Measurements from ENCODE around the gene ABAT. TPM values are rescaled to one million over a fixed set of nuclear protein-coding genes. Genes with fewer than 3 reads are reported as not detected.

Gene ABAT
- total RNA-seq (10 to 100 TPM; 10.0 to 10.8 TPM), polyA plus RNA-seq (1 to 10 TPM; 2.8 to 3.1 TPM)

GRCh38 chr16:8674413-8675022, at the start of gene ABAT:
Gene ABAT, plus strand, starts transcription at chr16:8674617. Its CDS starts 61,123 bp downstream, at chr16:8735740.
- peak within 1 kb of the TSS; percentile 87 to 95 (median 91) for H3K4me3 Mint-ChIP-seq
- CTCF ChIA-PET (ENCODE audit: partially characterized antibody): interaction anchor here (0.9 to 1.2 kb wide), 2 partner anchors 194 to 205 kb away, joined by 3 to 4 read pairs; partner anchors contain the start of gene CARHSP1
- H3K4me3 ChIP-seq (ENCODE audit: low read length in 2 of 2): peak within 1 kb of the TSS; percentile 85 to 87

DNA sequence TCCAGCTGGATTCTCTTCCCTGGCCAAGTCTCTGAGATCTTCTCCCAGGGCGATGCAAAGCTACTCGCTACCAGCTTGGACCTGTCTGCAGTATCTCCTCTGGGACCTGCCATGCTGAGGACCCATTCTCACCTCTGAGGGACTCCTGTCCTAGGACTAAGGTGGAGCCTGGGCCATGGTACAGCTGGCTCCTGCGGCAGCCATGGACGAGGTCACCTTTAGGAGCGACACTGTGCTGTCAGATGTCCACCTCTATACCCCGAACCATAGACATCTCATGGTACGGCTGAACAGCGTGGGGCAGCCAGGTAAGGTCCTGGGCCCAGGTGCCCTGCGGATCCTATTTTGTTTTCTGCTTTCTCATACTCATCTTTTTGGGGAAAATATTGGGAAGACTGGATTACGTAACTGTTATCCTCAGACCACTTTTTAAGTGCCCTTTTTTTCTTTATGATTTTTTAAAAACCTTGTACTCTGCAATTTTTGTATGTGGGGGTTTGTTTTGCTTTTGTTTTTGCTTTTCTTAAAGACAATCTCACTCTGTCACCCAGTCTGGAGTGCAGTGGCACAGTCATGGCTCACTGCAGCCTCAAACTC, 48.8 kb upstream of the ABAT start:
- Mint-ChIP-seq H3K4me3 (no peak overlapping the region), H3K9me3 (no peaks in the 10 kb centered on the region), H3K27me3 (no peaks in the 10 kb centered on the region), H3K27ac (no peak overlapping the region), H3K4me1 (peaks cover 16 to 47% (median 24%) of the 10 kb centered on the region in 4 donors), H3K36me3 (peaks cover 34 to 57% of the 10 kb centered on the region in 2 donors)
- ChIA-PET CTCF (ENCODE audit: partially characterized antibody) (no interaction called here), POLR2A (ENCODE audit: partially characterized antibody) (no interaction called here)
- DNase-seq: no peak
- intact Hi-C loops (cut with micrococcal nuclease): loop anchor here (10.0 kb wide), 1 partner anchor 469 kb away; the partner anchor contains the start of gene HAPSTR1
- H3K9me3 ChIP-seq (ENCODE audit: control insufficient read depth in 1 of 2, low read length in 2 of 2): no peaks in the 10 kb centered on the region
- peaks cover 15% of the 10 kb centered on the region for H3K4me1 ChIP-seq (ENCODE audit: insufficient read depth, low read length)
- no peak overlapping the region for H3K4me3 ChIP-seq (ENCODE audit: low read length in 2 of 2)
- H3K27ac ChIP-seq (ENCODE audit: low read depth, low read length): no peak overlapping the region
- peaks cover 47% of the 10 kb centered on the region for H3K36me3 ChIP-seq (ENCODE audit: insufficient read depth, low read length)
- H3K27me3 ChIP-seq (ENCODE audit: insufficient read depth, low read length): no peaks in the 10 kb centered on the region

More at GRCh38 chr16:8674413-8675022, at the start of gene ABAT:
- Histone ChIP-seq H3K9me3 (ENCODE audit: control insufficient read depth in 1 of 2, low read length in 2 of 2) (no peaks in the 10 kb centered on the region), H3K36me3 (ENCODE audit: insufficient read depth, low read length) (no peaks in the 10 kb centered on the region), H3K27ac (ENCODE audit: low read depth, low read length) (peak within 1 kb of the TSS; percentile 62), H3K4me1 (ENCODE audit: insufficient read depth, low read length) (peaks cover 17% of the 10 kb centered on the region), H3K27me3 (ENCODE audit: insufficient read depth, low read length) (no peaks in the 10 kb centered on the region)
- Mint-ChIP-seq H3K36me3 (peaks cover 2 to 13% of the 10 kb centered on the region in 2 donors), H3K27me3 (no peaks in the 10 kb centered on the region), H3K9me3 (peaks cover 0 to 6% (median under 1%) of the 10 kb centered on the region in 8 donors), H3K4me1 (peaks cover 8 to 24% (median 16%) of the 10 kb centered on the region in 4 donors), H3K27ac (peak within 1 kb of the TSS; percentile 87 to 98 (median 92))
- DNase-seq: peak; percentile 85 to 92 (median 88)
- intact Hi-C loops (cut with micrococcal nuclease): loop anchor here (1.0 to 5.0 kb wide), 4 partner anchors 54 to 288 kb away; partner anchors contain the start of genes CARHSP1, METTL22, PMM2 and TMEM186
- POLR2A ChIA-PET (ENCODE audit: partially characterized antibody): interaction anchor here (0.8 to 4.4 kb wide), 4 partner anchors 38 to 417 kb away, joined by 3 to 18 read pairs (median 4); partner anchors contain the start of genes CARHSP1, HAPSTR1, PMM2 and TMEM186

- peaks cover 39 to 70% of the 10 kb centered on the region in 2 donors for H3K36me3 Mint-ChIP-seq
- H3K27ac ChIP-seq (ENCODE audit: low read depth, low read length): no peak overlapping the region
- no peaks in the 10 kb centered on the region for H3K27me3 Mint-ChIP-seq
- peaks cover 57% of the 10 kb centered on the region for H3K36me3 ChIP-seq (ENCODE audit: insufficient read depth, low read length)
- no peak overlapping the region for H3K4me3 ChIP-seq (ENCODE audit: low read length in 2 of 2)
- H3K4me1 Mint-ChIP-seq: peaks cover 16 to 45% (median 23%) of the 10 kb centered on the region in 4 donors
- peak overlapping the region in 3 of 7 donors; percentile 9 to 41 (median 39) for H3K27ac Mint-ChIP-seq
- no peak for DNase-seq
- peak overlapping the region in 2 of 8 donors; percentile 21 to 39 for H3K4me3 Mint-ChIP-seq
- no peaks in the 10 kb centered on the region for H3K9me3 ChIP-seq (ENCODE audit: control insufficient read depth in 1 of 2, low read length in 2 of 2)
- ChIA-PET CTCF (ENCODE audit: partially characterized antibody) (no interaction called here), POLR2A (ENCODE audit: partially characterized antibody) (no interaction called here)
- H3K27me3 ChIP-seq (ENCODE audit: insufficient read depth, low read length): no peaks in the 10 kb centered on the region
- H3K9me3 Mint-ChIP-seq: no peaks in the 10 kb centered on the region
- intact Hi-C loops (cut with micrococcal nuclease): loop anchor here (10.0 kb wide), 1 partner anchor 468 kb away; the partner anchor contains the start of gene HAPSTR1
- peaks cover 15% of the 10 kb centered on the region for H3K4me1 ChIP-seq (ENCODE audit: insufficient read depth, low read length)
Measured at GRCh38 chr16:8626946-8627345, 47.5 kb upstream of the ABAT start.

GRCh38 chr16:8627456-8627855, 47.0 kb upstream of the ABAT start:
- intact Hi-C loops (cut with micrococcal nuclease): loop anchor here (10.0 kb wide), 1 partner anchor 467 kb away; the partner anchor contains the start of gene HAPSTR1
- Histone ChIP-seq H3K27me3 (ENCODE audit: insufficient read depth, low read length) (no peaks in the 10 kb centered on the region), H3K9me3 (ENCODE audit: control insufficient read depth in 1 of 2, low read length in 2 of 2) (no peaks in the 10 kb centered on the region), H3K36me3 (ENCODE audit: insufficient read depth, low read length) (peaks cover 62% of the 10 kb centered on the region), H3K4me3 (ENCODE audit: low read length in 2 of 2) (no peak overlapping the region), H3K4me1 (ENCODE audit: insufficient read depth, low read length) (peaks cover 10% of the 10 kb centered on the region), H3K27ac (ENCODE audit: low read depth, low read length) (no peak overlapping the region)
- DNase-seq: no peak
- POLR2A ChIA-PET (ENCODE audit: partially characterized antibody): no interaction called here
- CTCF ChIA-PET (ENCODE audit: partially characterized antibody): no interaction called here
- no peaks in the 10 kb centered on the region for H3K27me3 Mint-ChIP-seq
- H3K36me3 Mint-ChIP-seq: peaks cover 44 to 71% of the 10 kb centered on the region in 2 donors
- no peak overlapping the region for H3K4me3 Mint-ChIP-seq
- H3K9me3 Mint-ChIP-seq: no peaks in the 10 kb centered on the region
- peaks cover 11 to 40% (median 18%) of the 10 kb centered on the region in 4 donors for H3K4me1 Mint-ChIP-seq
- no peak overlapping the region for H3K27ac Mint-ChIP-seq

GRCh38 chr16:8628981-8629725, 45.3 kb upstream of the ABAT start:
- H3K27me3 Mint-ChIP-seq: no peaks in the 10 kb centered on the region
- Histone ChIP-seq H3K9me3 (ENCODE audit: control insufficient read depth in 1 of 2, low read length in 2 of 2) (no peaks in the 10 kb centered on the region), H3K4me1 (ENCODE audit: insufficient read depth, low read length) (no peaks in the 10 kb centered on the region), H3K27me3 (ENCODE audit: insufficient read depth, low read length) (no peaks in the 10 kb centered on the region), H3K36me3 (ENCODE audit: insufficient read depth, low read length) (peaks cover 69% of the 10 kb centered on the region), H3K4me3 (ENCODE audit: low read length in 2 of 2) (no peak overlapping the region), H3K27ac (ENCODE audit: low read depth, low read length) (no peak overlapping the region)
- ChIA-PET POLR2A (ENCODE audit: partially characterized antibody) (interaction anchor here (1.0 to 1.4 kb wide), 2 partner anchors 7 to 9 kb away, joined by 3 to 4 read pairs; partner anchors contain the start of gene METTL22), CTCF (ENCODE audit: partially characterized antibody) (no interaction called here)
- peaks cover 50 to 81% of the 10 kb centered on the region in 2 donors for H3K36me3 Mint-ChIP-seq
- H3K4me1 Mint-ChIP-seq: peaks cover 10 to 25% (median 13%) of the 10 kb centered on the region in 4 donors
- H3K9me3 Mint-ChIP-seq: no peaks in the 10 kb centered on the region
- no peak for DNase-seq
- no peak overlapping the region for H3K4me3 Mint-ChIP-seq
- H3K27ac Mint-ChIP-seq: peak overlapping the region in 2 of 7 donors; percentile 55 to 82
- intact Hi-C loops (cut with micrococcal nuclease): loop anchor here (10.0 kb wide), 1 partner anchor 466 kb away; the partner anchor contains the start of gene HAPSTR1

GRCh38 chr16:8630255-8630953, 44.0 kb upstream of the ABAT start:
- H3K27ac Mint-ChIP-seq: no peak overlapping the region
- CTCF ChIA-PET (ENCODE audit: partially characterized antibody): no interaction called here

More at GRCh38 chr16:8630255-8630953, 44.0 kb upstream of the ABAT start:
- POLR2A ChIA-PET (ENCODE audit: partially characterized antibody): interaction anchor here (1.4 kb wide), 1 partner anchor 8 kb away, joined by 4 read pairs; the partner anchor contains the start of gene METTL22
- no peaks in the 10 kb centered on the region for H3K4me1 ChIP-seq (ENCODE audit: insufficient read depth, low read length)
- Mint-ChIP-seq H3K27me3 (no peaks in the 10 kb centered on the region), H3K4me1 (peaks cover 7 to 14% (median 10%) of the 10 kb centered on the region in 4 donors), H3K4me3 (no peak overlapping the region), H3K36me3 (peaks cover 57 to 83% of the 10 kb centered on the region in 2 donors), H3K9me3 (no peaks in the 10 kb centered on the region)
- no peak overlapping the region for H3K27ac ChIP-seq (ENCODE audit: low read depth, low read length)
- H3K9me3 ChIP-seq (ENCODE audit: control insufficient read depth in 1 of 2, low read length in 2 of 2): no peaks in the 10 kb centered on the region
- intact Hi-C loops (cut with micrococcal nuclease): no loop called here
- no peaks in the 10 kb centered on the region for H3K27me3 ChIP-seq (ENCODE audit: insufficient read depth, low read length)
- H3K36me3 ChIP-seq (ENCODE audit: insufficient read depth, low read length): peaks cover 72% of the 10 kb centered on the region
- H3K4me3 ChIP-seq (ENCODE audit: low read length in 2 of 2): no peak overlapping the region
- DNase-seq: no peak
